Stimulated activated CD8-positive, alpha-beta memory T cell treated with anti-CD3 and anti-CD28 coated beads, Interleukin-12 subunit alpha, Interleukin-12 subunit beta, amount 100 ng/mL, for 24 hours (primary cell): Measurements from ENCODE around the gene SAPCD2.

Source experiments
- DNase-seq: peaks from one replicate; pipeline ENCODE4 v3.0.0-alpha.2; 2020; ENCODE audit errors: extremely low read depth

Gene SAPCD2

GRCh38 chr9:137031904-137032640 is 38.3 kb downstream of the SAPCD2 start, which contains the start of gene FUT7:
TSS of gene FUT7 (minus strand) at chr9:137032088. CDS start at chr9:137031991, 97 bp downstream.
- DNase-seq: no peak

- no peak for DNase-seq
These were observed 39.5 kb downstream of the SAPCD2 start for GRCh38 chr9:137030538-137031527.

GRCh38 chr9:137030006-137030405 is 40.4 kb downstream of the SAPCD2 start:
- no peak for DNase-seq

- peak; percentile 47 for DNase-seq
These were observed 41.1 kb downstream of the SAPCD2 start for GRCh38 chr9:137029058-137029936.

GRCh38 chr9:137028263-137029057 is 41.9 kb downstream of the SAPCD2 start:
- peak; percentile 30 for DNase-seq

- no peak for DNase-seq
These were observed 42.7 kb downstream of the SAPCD2 start, which contains the start of gene ABCA2 for GRCh38 chr9:137027369-137028262. TSS of gene ABCA2 (minus strand) at chr9:137028237. CDS start at chr9:137028140, 97 bp downstream.

- DNase-seq: no peak
These were observed 43.5 kb downstream of the SAPCD2 start for GRCh38 chr9:137026828-137027227.

GRCh38 chr9:137026384-137026783 is 44.0 kb downstream of the SAPCD2 start:
- no peak for DNase-seq

GRCh38 chr9:137025517-137025966 is 44.8 kb downstream of the SAPCD2 start:
- DNase-seq: no peak

- DNase-seq: no peak
These were observed 46.8 kb downstream of the SAPCD2 start for GRCh38 chr9:137023583-137023991.

GRCh38 chr9:137023157-137023556 is 47.2 kb downstream of the SAPCD2 start:
- DNase-seq: no peak

- DNase-seq: no peak
These were observed 47.7 kb downstream of the SAPCD2 start for GRCh38 chr9:137022662-137023008.

GRCh38 chr9:137021979-137022661 is 48.2 kb downstream of the SAPCD2 start:
- DNase-seq: peak; percentile 51

GRCh38 chr9:137021568-137021978 is 48.8 kb downstream of the SAPCD2 start:
- no peak for DNase-seq

- no peak for DNase-seq
These were observed 49.4 kb downstream of the SAPCD2 start for GRCh38 chr9:137020771-137021567.

GRCh38 chr9:137019891-137020683 is 50.3 kb downstream of the SAPCD2 start:
- DNase-seq: no peak
